Measurements from ENCODE around the gene HVCN1.

DNA sequence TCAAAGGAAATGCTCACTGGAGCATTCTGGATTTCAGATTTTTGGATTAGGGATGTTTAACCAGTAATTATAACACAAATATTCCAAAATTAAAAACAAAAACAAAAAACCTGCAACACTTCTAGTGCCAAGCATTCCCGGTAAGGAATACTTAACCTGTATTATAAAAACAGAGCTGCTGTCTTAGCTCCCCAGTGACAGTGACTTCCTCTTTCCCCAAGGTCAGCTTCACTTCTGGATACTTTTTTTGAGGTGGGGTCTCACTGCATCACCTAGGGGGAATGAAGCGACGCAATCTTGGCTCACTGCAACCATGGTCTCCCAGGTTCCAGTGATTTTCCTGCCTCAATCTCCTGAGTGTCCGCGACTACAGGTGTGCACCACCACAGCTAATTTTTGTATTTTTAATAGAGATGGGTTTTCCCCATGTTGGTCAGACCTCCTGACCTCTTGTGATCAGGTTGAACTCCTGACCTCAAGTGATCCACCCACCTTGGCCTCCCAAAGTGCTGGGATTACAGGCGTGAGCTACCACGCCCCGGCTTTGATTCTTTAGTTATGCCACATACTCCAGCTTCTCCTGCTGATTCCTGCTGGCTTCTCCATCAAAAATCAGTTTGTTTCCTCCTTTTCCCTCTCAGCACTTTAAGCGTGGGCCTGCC lies 37.9 kb upstream of the HVCN1 start:
- TF ChIP-seq POLR2A (IDR thresholded peaks at IDR 0.05): no peak
- TF ChIP-seq CTCF (IDR thresholded peaks at IDR 0.05 in 4 of 5, conservative IDR thresholded peaks at IDR 0.05 in 1 of 5): no peak
